SK-N-SH (cell line): ENCODE measurements around the gene TCIRG1.

ENCODE experiments used
- CTCF ChIP-seq: fragments of 200-600 bp; sonication (generic); IDR thresholded peaks from 2 replicates; pipeline ENCODE4 v1.6.1; 2017; ENCODE audit warnings: antibody characterized with exemption, mild to moderate bottlenecking, moderate library complexity
- MAX ChIP-seq: IDR thresholded peaks from 2 replicates; pipeline ENCODE4 v1.4.0; 2012; ENCODE audit warnings: low read depth

GRCh38 chr11:68007498-68008380 is 31.1 kb upstream of the TCIRG1 start:
- TF ChIP-seq CTCF (no peak), MAX (no peak)
